Rectal smooth muscle tissue (tissue), 1 donor: Measurements from ENCODE around the gene CATSPERE.
"Not testable (repeated sequence)": the region's sequence is repeated elsewhere in the genome, so short reads cannot be mapped to it uniquely, and the experiment has no call there.

ENCODE experiments used
- H3K27ac ChIP-seq: one replicate; pipeline ENCODE4 v1.7.0; 2013; ENCODE audit warnings: low read depth, low read length, inconsistent platforms
- H3K27me3 ChIP-seq: one replicate; pipeline ENCODE4 v1.7.0; 2013; ENCODE audit warnings: low read length; ENCODE audit not compliant: control insufficient read depth, insufficient read depth
- H3K36me3 ChIP-seq: one replicate; pipeline ENCODE4 v1.7.0; 2013; ENCODE audit warnings: low read length; ENCODE audit not compliant: control insufficient read depth, insufficient read depth
- H3K4me1 ChIP-seq: one replicate; pipeline ENCODE4 v1.7.0; 2013; ENCODE audit warnings: low read length; ENCODE audit not compliant: control insufficient read depth, insufficient read depth
- H3K4me3 ChIP-seq: one replicate; pipeline ENCODE4 v1.7.0; 2013; ENCODE audit warnings: low read length
- H3K9ac ChIP-seq: one replicate; pipeline ENCODE4 v1.7.0; 2013; ENCODE audit warnings: low read length

The CATSPERE gene

GRCh38 chr1:244573768-244574167 is 112.7 kb downstream of the CATSPERE start:
- Histone ChIP-seq H3K9ac (no peak overlapping the region), H3K27ac (no peak overlapping the region), H3K27me3 (no peaks in the 10 kb centered on the region), H3K4me1 (no peaks in the 10 kb centered on the region), H3K36me3 (no peaks in the 10 kb centered on the region), H3K4me3 (no peak overlapping the region)

- H3K27ac ChIP-seq = no peak overlapping the region
Observed at GRCh38 chr1:244576259-244576892, 115.3 kb downstream of the CATSPERE start.

GRCh38 chr1:244578205-244578604 is 117.1 kb downstream of the CATSPERE start:
- not testable (repeated sequence) for H3K9ac ChIP-seq, H3K36me3 ChIP-seq, H3K27ac ChIP-seq, H3K27me3 ChIP-seq, H3K4me3 ChIP-seq, H3K4me1 ChIP-seq

More at GRCh38 chr1:244576259-244576892, 115.3 kb downstream of the CATSPERE start:
- no peak overlapping the region for H3K9ac ChIP-seq
- H3K4me1 ChIP-seq = no peaks in the 10 kb centered on the region
- no peaks in the 10 kb centered on the region for H3K27me3 ChIP-seq
- H3K36me3 ChIP-seq = no peaks in the 10 kb centered on the region
- H3K4me3 ChIP-seq = no peak overlapping the region

- Histone ChIP-seq H3K4me3 (no peak overlapping the region), H3K4me1 (no peaks in the 10 kb centered on the region), H3K36me3 (no peaks in the 10 kb centered on the region), H3K27ac (no peak overlapping the region), H3K9ac (no peak overlapping the region), H3K27me3 (no peaks in the 10 kb centered on the region)
Observed at GRCh38 chr1:244583358-244583982, 122.4 kb downstream of the CATSPERE start.

DNA sequence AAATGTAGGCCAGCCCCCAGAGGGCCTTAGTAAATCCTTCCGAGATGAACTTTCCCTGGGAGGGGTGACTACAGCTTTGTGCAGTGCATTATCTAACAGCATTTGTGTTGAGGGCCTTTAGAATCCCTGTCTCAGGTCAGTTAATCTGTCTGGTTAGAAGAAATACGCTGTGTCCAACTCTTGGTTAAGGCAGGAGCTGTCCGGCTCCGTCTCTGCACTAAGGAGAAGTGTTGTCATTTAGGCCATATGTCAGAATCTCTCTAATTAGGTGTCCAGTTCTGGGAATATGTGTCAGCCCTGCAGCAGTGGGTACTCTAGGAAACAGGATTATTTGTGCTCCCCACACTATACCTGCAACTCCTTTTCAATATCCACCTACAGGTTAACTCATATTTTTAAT is 124.8 kb downstream of the CATSPERE start:
- no peaks in the 10 kb centered on the region for H3K36me3 ChIP-seq
- no peaks in the 10 kb centered on the region for H3K27me3 ChIP-seq
- H3K4me3 ChIP-seq = no peak overlapping the region

DNA sequence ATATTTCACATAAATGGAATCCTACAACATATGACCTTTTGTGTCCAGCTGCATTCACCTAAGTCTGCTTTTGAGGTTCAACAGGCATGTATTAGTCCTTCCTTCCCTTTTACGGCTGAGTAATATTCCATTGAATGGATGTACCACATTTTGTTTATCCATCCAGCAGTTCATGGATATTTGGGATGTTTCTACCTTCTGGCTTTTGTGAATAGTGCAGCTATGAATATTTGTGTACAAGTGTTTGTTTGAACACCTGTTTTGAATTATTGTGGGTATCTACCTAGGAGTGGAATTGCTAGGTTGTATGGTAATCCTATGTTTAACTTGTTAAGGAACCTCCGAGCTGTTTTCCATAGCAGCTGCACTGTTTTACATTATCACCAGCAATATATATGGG is 129.6 kb downstream of the CATSPERE start:
- H3K36me3 ChIP-seq = no peaks in the 10 kb centered on the region
- H3K27ac ChIP-seq = no peak overlapping the region
- no peak overlapping the region for H3K4me3 ChIP-seq
- no peaks in the 10 kb centered on the region for H3K4me1 ChIP-seq
- no peak overlapping the region for H3K9ac ChIP-seq
- H3K27me3 ChIP-seq = no peaks in the 10 kb centered on the region

More for the DNA sequence above, 124.8 kb downstream of the CATSPERE start:
- H3K9ac ChIP-seq = no peak overlapping the region
- H3K4me1 ChIP-seq = no peaks in the 10 kb centered on the region
- no peak overlapping the region for H3K27ac ChIP-seq

GRCh38 chr1:244598611-244599010 is 137.5 kb downstream of the CATSPERE start:
- Histone ChIP-seq H3K27ac (no peak overlapping the region), H3K27me3 (no peaks in the 10 kb centered on the region), H3K4me3 (no peak overlapping the region), H3K4me1 (no peaks in the 10 kb centered on the region), H3K36me3 (no peaks in the 10 kb centered on the region), H3K9ac (no peak overlapping the region)

DNA sequence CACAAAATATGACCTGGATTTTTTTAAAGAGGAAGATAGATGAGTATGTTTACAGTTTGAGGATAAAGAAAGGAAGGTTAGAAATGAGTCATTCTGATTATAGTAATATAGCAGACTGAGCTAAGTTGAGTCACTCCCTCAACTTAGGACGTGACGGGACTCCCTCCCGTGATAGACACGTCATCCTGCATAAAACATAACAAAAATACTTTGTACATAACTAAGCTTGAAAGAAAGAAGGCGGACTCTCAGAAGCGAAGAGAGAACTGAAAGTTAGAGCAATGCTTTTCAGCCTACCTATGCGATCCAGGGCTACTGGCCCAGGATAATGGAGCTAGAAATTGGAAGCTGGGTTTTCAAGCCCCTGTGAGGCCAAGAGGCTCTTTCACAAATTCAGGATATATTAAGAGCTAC is 138.9 kb downstream of the CATSPERE start:
- Histone ChIP-seq H3K27me3 (no peaks in the 10 kb centered on the region), H3K27ac (peak overlapping the region; percentile 17), H3K36me3 (no peaks in the 10 kb centered on the region), H3K4me3 (no peak overlapping the region), H3K9ac (no peak overlapping the region), H3K4me1 (no peaks in the 10 kb centered on the region)

DNA sequence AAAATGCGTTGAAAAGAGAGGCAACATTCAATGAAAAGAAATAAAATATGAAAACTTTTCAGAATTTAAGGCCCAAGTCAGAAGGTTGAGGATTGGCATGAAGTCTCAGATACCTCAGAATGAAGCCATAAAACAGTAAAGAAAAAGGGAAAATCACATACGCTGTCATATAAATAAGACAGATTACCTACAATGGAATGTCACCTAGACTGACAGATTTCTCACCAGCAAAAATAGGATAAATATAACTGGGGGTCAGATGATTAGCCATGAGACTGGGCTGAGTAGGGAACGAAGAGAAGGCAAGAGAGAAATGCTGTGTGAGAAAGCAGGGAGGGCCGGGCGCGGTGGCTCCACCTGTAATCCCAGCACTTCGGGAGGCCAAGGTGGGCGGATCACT is 140.3 kb downstream of the CATSPERE start:
- Histone ChIP-seq H3K27me3 (no peaks in the 10 kb centered on the region), H3K27ac (no peak overlapping the region), H3K9ac (no peak overlapping the region), H3K36me3 (no peaks in the 10 kb centered on the region), H3K4me3 (no peak overlapping the region), H3K4me1 (no peaks in the 10 kb centered on the region)

GRCh38 chr1:244603498-244603897 is 142.4 kb downstream of the CATSPERE start:
- H3K36me3 ChIP-seq = no peaks in the 10 kb centered on the region
- H3K9ac ChIP-seq = no peak overlapping the region
- no peaks in the 10 kb centered on the region for H3K27me3 ChIP-seq
- no peaks in the 10 kb centered on the region for H3K4me1 ChIP-seq
- no peak overlapping the region for H3K27ac ChIP-seq
- no peak overlapping the region for H3K4me3 ChIP-seq

- no peaks in the 10 kb centered on the region for H3K36me3 ChIP-seq
- no peak overlapping the region for H3K27ac ChIP-seq
- no peak overlapping the region for H3K4me3 ChIP-seq
- H3K9ac ChIP-seq = no peak overlapping the region
- no peaks in the 10 kb centered on the region for H3K27me3 ChIP-seq
- no peaks in the 10 kb centered on the region for H3K4me1 ChIP-seq
Observed at GRCh38 chr1:244605835-244606370, 144.8 kb downstream of the CATSPERE start.

DNA sequence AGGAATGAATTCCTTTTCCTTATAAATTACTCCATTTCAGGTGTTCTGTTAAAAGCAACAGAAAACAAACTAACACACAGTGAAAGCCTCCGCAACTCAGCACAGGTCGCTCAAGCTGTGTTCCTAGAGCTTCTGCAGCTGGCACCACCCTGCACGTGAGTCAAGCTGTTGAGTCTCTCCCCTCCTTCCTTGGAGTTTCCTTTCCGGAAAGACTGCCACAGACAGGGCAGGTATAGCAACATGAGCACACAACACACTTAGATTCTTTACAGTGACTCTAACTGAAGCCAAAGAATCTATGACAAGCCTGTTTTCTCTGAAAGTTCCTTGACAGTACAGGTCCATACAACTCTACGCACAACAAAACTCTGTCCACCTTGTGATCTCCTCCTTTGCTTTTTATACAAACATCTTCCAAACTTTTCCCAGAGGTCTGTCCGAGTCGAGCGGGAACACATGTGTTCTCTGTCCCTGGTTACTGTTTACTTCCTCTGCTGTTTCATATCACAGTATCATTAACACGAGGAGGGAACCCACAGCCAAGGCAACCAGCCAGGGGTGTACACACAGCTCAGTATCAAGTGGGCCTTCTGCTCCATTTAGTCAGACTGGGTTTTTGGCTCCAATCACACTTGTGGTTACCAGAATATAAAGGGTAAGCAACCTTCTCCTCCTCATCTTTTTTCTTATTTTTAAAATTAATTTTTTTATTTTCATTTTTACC is 153.2 kb downstream of the CATSPERE start:
- no peak overlapping the region for H3K9ac ChIP-seq
- no peak overlapping the region for H3K4me3 ChIP-seq
- H3K27ac ChIP-seq = no peak overlapping the region
- H3K36me3 ChIP-seq = no peaks in the 10 kb centered on the region
- H3K4me1 ChIP-seq = no peaks in the 10 kb centered on the region
- no peaks in the 10 kb centered on the region for H3K27me3 ChIP-seq
